Activated CD4-positive, alpha-beta T cell treated with anti-CD3 and anti-CD28 coated beads, Interleukin-2, Interleukin-6, amounts not matched to agents 100 ng/mL and 50 ng/mL, durations not matched to agents 16 hours and 8 hours (primary cell): ENCODE data around the gene VIPR2.
"Not testable (repeated sequence)": the region's sequence is repeated elsewhere in the genome, so short reads cannot be mapped to it uniquely, and the experiment has no call there.

ENCODE experiments used
- DNase-seq: peaks from one replicate; pipeline ENCODE4 v3.0.0-alpha.2; 2020

Gene VIPR2

DNA sequence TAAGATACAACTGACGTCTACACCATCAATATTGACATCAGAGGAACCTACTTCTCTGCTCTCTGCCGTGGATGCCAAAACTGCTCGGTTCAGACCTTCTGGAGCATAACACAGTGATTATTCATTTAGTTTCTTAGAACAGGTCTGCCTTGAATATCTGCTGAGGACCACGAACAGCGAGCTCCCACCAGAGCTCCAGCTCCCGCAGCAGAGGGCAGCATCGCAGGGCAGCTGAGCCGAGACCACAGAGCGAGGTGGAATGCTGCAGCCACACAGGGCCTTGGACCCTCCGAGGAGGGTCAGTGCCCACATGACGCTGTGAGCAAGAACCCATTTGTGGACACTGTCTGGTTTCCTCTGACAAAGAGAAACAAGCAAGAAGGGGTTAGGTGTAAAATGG, 6.8 kb downstream of the VIPR2 start:
- DNase-seq: no peak

DNA sequence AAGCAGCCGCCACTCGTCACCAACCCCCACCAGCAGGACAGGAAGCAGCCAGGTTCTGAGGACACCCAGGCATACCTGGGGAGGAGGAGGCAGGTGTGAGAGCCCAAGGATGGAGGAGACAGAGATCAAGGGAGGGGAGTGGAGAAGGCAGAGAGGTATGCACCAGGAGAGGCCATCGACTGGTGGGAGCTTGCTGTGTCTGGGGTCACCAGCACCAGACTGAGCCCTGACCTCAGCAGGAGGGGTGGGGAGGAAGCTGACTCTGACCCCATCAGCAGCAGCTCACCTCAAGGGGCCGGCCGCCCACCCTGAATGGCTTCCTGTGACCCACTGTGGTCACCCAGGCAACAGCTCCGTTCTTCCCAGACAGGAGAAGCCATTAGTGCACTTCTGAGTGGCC, 7.8 kb downstream of the VIPR2 start:
- DNase-seq: no peak

DNA sequence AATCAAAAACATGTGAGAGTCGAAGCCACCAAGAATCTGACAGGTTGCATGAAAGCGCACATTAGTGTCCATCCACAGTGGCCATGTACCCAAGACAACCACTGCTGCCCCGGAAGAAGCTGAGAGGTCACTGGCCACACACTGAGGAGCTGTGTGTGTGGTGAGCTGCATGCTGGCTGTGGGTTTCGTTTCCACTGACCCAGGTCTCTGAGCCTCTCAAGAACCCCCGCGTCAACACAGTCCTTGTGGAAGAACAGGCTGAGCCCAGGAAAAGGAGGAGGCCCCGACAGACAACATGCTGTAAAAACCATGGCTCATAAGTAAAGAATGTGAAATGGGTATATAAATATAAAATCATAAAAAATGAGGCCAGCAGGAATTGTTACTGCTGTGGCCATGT, 8.2 kb downstream of the VIPR2 start:
- DNase-seq: no peak

DNA sequence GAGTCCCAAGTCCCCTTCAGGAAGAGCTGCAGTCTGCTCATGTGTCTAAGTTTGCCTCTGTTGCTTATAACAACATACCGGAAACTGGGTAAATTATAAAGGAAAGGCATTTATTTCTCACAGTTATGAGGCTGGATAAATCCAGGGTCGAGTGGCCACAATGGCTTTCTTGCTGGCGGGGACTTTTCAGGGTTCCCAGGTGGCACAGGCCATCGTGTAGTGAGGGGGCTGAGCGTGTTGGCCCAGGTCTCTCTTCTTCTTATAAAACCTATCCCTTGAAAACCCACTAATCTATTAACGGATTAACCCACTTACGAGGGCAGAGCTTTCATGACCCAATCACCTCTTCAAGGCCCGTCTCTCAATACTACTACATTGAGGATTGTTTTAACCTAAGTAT, 8.7 kb downstream of the VIPR2 start:
- DNase-seq: no peak

DNA sequence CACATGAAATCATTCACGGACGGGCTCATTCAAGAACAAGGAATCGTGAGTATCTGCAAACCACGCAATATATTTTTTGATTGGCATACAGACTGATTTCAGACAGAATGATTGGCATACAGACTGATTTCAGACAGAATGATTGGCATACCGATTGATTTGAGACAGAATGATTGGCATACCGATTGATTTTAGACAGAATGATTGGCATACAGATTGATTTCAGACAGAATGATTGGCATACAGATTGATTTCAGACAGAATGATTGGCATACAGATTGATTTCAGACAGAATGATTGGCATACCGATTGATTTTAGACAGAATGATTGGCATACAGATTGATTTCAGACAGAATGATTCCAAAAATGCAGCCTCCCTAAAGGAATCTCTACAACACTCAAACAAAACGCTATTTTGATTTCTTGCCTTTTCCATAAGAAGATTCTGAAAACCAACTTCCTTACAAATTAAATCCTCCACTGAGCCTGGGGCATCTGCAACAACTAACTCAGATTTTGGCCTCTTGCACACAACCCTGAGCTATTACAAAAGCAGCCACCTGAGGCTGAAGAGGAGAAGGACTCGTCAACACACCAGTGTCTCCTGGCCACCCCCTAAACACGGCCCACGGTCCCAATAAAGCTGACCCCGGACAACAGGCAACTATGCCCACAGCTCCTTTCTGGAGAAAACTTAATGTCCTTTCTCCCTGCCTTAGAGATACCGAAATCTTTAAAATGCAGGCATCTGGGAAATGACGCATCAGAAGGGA, 11.8 kb downstream of the VIPR2 start:
- not testable (repeated sequence) for DNase-seq

DNA sequence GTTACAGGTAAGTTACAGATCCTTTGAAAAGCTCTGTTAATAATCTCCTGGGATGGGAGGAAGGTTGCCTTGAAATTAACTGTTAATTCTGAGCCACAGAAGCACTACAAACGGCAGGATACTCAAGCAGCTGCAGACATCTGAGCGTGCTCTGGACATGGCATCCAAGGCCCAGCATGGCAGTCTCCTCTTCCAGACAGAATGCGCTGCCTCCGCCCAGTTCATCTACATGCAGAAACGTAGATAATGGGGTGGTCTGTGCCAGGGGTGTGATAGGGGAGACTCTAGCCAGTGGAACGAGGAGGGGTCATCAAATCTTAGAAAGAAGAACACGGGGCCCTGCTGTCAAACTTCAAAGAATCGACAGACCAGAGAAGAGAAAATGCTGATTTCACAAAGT, 13.8 kb downstream of the VIPR2 start:
- DNase-seq: no peak

DNA sequence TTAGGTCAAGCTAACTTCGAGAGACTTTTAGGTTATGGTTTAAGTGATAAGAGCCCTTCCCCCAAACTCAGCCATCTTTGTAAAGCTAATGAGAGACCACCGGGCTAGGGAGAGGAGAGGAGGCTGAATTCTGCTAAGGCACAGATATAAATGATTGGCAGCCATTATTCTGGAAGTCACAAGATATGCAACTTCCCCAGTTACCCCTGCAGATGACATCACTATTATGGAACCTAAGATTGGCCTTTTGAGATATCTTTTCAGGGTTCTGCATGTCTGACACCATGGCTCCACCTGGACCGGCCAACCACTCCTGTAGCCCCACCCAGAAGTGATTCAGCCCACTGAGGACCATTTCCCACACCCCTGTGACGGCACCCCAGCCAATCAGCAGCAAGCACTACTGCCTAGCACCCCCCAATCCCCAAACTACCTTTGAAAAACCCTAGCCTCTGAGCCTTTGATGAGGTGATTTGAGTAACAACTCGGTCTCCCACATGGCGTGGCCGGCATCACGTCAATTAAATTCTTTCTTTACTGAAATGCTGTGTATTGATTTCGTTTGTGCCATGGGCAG, 14.4 kb downstream of the VIPR2 start:
- no peak for DNase-seq

DNA sequence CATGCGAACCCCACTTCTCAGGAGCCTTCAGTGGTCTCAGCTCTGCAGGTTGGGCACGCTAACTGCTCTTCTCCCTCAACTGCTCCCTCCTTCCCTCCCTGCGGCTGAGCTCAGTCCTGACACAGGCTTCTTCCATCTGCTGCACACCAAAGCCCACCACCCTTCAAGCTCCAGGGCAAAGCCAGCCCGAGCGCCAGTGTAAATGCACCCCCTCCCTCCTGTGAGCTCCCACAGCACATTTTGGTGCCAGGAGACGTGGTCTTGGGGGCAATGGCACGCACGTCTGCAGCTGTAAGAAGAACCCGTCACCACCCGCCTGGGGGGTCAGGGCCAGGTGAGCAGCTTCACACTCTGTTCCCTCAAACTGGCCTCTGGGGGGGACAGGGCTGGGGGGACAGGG, 15.9 kb downstream of the VIPR2 start:
- no peak for DNase-seq

DNA sequence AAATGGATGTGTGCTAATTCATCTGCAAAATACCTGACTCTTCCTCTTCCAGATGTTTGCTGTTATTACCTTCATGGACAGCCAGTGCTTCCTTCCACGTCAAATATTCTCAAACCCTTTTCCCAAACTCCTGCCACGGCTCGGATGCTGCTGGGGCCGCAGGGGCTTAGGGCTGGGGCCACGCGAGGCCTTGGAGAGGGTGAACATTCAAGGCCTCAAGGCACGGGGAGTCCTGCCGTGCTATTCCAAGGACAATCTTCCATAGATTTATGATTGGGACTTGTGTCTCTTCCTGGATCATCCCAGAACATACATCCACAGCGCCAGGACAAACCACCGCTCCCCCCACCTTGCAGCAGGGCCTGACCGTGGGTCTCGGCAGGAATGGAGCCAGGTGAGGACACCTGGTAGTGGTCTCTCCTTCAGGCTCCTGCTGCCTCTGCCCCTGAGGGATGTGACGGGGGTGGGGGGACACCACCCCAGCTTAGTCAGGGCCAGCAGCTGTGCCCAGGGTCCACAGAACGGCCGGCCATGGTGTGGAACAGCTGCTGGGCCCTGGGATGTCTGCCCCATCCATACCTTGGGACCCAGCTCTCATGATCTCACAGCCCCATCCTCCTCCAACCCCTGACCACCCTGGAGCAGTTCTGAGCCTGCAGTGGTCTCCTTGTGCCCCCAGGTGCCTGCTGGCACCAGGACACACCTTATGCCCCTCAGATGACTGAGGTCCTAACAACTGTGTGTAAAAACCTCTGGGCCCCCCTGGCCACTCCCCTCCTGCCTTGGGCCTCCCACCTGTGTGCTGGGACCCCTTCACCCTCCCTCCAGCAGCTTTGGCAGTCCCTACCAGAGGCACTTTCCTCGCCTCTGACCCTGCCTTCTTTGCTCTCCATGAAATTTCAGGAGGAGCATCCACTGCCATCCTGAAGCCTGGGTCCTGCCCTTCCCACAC, 16.7 kb downstream of the VIPR2 start:
- DNase-seq: no peak

DNA sequence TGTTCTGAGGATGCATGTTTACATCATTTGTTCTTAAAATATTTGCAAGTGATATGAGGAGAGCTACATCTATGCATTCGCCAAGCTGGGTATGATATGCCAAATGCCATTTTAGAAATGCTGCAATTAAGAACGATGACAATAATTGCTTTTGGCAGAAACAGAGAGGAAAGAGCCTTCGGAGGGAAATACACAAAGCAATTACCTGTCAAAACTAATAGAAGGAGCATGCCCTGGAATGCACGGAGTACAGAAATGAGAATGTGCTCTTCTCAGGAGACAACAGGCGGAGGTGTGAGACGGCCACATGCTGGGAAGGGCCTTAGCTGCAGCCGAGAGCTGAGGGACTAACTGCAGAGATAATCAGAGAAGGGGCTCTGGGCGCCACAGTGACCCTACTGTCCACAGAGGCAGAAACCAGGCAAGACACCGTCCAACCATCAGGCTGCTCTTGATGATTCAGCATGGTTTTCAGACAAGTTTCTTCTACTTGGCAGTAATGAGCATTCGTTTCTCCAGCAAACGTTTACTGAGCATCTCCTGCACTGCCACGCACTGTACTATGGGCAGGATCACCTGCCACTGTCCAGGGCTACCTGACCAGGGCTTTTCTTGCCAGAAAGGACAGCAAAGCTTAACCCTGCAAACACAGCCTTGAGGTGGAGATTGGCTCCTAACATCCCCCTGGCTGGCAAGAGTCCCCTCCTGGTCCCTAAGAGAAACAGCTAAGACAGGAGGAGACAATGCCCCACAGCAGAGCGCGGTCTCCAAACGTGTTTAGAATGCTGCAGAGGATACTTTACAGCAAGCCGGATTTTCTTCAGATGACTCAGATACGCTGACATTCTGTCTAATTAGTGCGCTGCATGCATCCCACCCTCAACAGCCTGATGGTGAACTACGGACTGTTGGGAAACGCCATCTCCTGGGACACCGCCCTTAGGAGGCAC, 18.1 kb downstream of the VIPR2 start:
- DNase-seq: no peak

DNA sequence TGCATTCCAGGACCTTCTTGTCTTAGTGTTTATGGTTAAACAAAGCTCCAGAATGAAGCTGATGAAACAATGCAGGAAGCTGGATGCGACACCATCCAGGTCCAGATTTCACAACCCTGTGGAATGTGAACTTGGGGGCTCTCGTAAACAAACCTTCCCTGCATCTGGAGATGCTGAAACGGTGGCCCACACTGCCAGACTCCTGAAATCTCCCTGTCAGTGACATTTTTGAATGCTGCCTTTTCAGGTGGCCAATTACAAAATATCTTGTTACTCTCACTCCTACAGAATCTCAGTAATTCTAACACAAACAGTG, 18.8 kb downstream of the VIPR2 start:
- no peak for DNase-seq

DNA sequence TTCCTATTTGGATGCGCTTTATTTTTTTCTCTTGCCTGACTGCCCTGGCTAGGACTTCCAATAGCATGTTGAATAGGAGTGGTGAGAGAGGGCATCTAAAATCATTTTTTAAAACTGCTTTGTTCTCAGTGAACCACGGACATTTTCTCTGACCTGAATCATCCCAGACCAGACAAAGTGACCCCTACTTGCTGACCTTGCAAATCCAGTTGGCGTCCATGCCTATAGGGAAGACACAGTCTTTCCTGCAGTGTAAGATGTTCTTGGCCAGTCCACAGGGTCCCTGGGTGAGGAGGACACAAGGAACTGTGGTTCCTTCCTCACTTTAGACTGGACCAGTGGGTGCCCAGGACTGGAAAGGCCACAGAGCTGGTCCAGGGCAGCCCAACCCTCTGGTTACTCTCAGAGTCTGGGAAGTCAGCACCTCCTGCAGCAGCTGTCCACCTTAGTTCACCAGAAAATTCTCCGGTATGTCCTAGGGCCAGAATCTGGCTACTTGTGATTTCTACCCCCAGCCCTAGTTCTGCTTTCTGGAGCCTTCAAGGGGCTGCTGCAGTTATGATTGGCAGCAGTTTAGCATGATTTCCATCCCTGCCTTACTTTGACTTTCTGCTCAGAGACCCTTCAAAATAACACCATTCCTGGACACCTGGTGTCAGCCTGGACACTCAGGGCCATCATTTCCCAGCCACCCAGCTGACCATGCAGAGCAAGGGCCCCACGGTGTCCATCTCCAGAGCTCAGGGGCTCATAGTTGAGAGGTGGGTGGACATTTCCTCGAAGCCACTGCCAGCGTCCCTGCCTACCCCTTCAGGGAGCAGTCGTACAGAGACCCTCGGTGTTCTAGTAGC, 19.3 kb downstream of the VIPR2 start:
- DNase-seq: no peak

DNA sequence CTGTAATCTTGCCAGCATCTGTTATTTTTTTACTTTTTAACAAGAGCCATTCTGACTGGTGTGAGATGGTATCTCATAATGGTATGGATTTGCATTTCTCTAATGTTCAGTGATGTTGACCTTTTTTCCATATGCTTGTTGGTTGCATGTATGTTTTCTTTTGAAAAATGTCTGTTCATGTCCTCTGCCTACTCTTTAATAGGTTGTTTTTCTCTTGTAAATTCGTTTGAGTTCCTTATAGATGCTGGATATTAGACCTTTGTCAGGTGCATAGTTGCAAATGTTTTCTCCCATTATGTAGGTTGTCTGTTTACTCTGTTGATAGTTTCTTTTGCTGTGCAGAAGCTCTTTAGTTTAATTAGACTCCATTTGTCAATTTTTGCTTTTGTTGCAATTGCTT, 20.9 kb downstream of the VIPR2 start:
- not testable (repeated sequence) for DNase-seq

DNA sequence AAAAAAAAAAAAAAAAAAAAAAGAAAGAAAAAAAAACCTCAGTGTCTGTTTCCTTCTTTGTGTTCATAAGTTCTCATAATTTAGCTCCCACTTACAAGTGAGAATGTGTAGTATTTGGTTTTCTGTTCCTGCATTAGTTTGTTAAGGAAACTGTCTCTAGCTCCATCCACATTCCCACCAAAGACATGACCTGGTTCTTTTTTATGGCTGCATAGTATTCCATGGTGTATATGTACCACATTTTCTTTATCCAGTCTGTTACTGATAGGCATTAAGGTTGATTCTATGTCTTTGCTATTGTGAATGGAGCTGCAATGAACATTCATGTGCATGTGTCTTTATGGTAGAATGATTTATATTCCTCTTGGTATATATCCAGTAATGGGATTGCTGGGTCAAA, 21.4 kb downstream of the VIPR2 start:
- DNase-seq: not testable (repeated sequence)

DNA sequence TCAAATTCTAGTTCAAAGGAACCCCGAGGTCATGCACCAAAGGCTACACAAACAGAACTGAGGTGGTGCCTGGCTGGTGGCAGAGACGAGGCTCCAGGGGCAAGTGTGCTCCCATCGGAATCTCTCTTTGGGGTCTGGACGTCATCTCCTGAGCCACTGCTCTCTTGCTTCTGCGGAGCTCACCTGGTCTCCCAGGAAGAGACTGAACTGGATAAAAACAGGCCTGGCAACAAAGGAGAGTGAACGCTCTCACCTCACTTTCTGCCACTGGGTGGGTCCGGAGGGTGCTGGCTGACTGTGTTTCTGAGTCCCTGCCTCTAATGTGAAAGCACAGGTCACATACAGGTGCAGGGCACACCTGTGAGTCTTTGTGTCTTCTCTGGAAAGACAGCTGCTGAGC, 22.4 kb downstream of the VIPR2 start:
- DNase-seq: no peak

DNA sequence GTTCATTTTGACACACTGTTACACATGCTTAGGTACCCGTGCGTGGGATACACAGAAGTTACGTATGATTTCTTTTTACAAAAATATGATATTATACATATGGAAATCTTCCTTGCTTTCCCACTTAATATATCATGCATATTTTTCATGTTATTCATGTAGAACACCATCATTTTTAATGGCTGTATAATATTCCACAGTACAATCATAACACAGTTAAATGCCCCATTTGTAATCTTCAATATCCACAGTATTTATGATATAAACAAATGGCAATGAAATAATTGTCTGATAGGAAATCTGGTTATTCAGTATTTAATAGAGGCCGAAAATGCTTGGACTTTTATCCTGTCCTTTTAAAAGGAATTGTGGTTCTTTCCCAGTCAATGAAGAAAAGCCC, 23.2 kb downstream of the VIPR2 start:
- DNase-seq: no peak

DNA sequence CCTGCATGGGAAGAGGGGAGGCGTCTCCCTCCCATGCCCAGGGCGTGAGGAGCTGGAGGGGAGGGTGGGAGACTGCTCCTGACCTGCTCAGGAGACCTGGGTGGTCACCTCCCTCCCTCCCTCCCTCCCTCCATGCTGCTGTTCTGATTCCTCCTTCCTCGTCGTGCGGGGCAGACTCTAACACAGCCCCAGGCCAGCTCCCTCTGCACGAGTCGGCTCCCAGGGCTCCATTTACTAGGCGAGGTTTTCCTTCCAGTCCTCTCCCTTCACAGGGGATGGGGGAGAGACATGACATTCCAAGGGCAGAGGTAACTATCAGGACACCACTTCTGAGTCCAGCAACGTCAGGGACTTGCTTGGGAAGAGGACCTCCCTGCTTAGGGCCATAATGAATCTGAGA, 23.6 kb downstream of the VIPR2 start:
- DNase-seq: no peak

DNA sequence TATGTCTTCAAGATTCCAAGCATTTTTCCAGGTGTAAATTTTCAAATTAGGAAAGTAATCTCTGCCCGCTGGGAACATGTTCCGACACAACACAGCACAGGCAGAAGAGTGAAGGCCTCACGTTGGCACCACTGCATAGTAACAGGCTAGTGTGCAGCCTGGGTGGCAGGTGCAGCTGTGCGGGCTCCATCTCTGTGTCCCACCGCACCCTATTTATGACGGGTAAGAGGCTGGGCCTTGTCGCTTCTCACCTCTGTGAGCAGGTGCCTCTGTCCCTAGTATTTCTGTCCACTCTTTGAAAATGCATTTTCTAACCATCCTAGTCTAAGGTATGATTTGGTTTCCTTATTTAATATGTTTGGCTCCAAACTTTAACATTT, 24.1 kb downstream of the VIPR2 start:
- no peak for DNase-seq

DNA sequence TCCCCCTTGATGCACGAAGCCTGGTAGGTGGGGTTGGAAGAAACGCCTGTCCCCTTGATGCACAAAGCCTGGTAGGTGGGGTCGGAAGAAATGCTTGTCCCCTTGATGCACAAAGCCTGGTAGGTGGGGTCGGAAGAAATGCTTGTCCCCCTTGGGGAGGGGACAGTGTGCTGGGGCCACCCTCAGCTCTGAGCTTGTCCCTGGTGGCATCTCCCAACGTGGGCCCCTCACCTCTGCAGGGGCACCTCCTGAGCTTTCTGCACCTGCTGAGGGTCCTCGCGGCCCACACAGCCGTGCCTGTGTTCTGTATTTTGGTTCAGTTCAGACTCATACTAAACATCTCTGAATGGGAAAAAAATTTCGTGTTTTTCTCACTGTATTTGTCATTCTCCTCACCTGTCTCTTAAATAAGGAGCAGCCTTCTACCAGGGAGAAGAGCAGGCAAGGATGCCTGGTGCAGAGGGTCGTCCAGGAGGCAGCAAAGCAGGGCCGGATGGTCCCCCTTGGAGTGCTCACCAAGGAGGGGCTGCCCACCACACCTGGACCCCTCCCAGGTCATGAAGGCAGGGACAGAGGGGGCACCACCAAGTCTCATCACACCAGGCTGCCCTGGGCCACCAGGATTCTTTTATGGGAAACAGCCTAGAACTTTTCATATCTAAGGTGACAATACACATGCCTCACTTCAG, 24.7 kb downstream of the VIPR2 start:
- DNase-seq: no peak

DNA sequence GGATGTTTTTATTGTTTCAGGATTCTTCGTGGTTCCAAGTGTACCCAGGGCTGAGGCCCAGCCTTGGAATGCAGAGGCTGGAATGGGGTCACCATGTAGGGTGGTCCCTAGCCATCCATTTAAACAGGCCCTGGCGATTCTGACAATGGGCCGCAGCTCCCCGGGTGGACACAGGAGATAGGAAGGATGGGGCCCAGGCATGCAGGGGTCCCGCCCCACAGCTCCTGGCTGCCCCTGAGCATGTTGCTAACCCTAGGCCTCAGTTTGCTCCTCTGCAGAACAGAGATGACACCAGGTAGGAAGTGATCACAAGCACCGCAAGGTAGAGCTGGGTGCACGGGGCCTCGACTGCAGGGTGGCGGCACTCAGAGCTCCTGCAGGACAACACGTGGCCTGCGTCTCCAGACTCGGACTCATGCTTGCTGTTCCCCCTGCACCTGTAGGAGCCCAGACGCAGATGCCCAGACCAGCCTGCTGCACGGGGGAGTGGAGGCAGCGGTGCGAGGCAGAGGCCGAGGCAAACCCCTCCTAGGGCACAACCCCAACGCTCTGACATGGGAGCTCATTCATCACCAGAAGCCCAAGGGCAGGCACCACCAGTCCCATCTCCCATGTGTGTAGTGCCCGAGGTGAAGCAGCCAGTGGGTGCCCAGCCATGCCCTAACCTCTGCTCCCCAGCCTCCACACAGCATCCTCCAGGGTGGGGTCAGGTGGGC, 25.5 kb downstream of the VIPR2 start:
- no peak for DNase-seq

DNA sequence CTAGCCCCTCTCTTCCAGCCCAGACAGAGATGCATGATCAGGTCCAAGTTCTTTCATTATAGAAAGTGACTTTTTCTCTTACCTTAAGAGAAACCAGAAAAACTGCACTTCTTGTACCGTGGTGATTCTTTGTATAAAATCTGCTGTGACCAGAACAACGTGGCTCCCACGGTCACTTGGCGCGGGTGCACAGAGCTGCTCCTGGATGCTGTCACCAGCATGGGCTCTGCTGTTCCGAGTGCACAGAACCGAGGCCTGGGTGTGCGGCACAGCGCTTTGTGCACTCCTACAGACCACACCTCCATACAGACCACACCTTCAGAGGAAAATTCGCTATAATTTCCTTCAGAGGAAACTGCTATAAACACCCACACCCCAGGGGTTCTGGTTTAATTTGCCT, 26.0 kb downstream of the VIPR2 start:
- no peak for DNase-seq
